T-helper 17 cell (primary cell): Measurements from ENCODE around the gene TMEM220. TPM values are rescaled to one million over a fixed set of nuclear protein-coding genes. Genes with fewer than 3 reads are reported as not detected.
A peak's percentile ranks its signal among the peaks of the same experiment; 100 is the strongest.
"Not testable (repeated sequence)": the region's sequence is repeated elsewhere in the genome, so short reads cannot be mapped to it uniquely, and the experiment has no call there.

Experiments
- ATAC-seq: fragments of 150-1000 bp; cut with Tn5 transposase; 2 replicates; pipeline ENCODE4 v1.10.0; 2021; ENCODE audit warnings: mild to moderate bottlenecking, moderate library complexity
- DNase-seq, 3 donors: peaks; one replicate each; pipeline versions ENCODE4 v3.0.0 to v3.0.0-alpha.2; 2020 to 2021
- H3K9me3 ChIP-seq: one replicate; pipeline ENCODE4 v1.7.0; 2013; ENCODE audit warnings: low read length, mild to moderate bottlenecking; ENCODE audit not compliant: control insufficient read depth, poor library complexity, severe bottlenecking
- H3K27ac Mint-ChIP-seq: one replicate; pipeline ENCODE4 v1.8.0; 2022; ENCODE audit warnings: mild to moderate bottlenecking, moderate library complexity, mixed read lengths
- H3K27me3 Mint-ChIP-seq: one replicate; pipeline ENCODE4 v1.8.0; 2022; ENCODE audit warnings: mixed read lengths
- H3K36me3 Mint-ChIP-seq: one replicate; pipeline ENCODE4 v1.8.0; 2022; ENCODE audit warnings: low read depth, mixed read lengths
- H3K4me1 Mint-ChIP-seq: one replicate; pipeline ENCODE4 v1.8.0; 2022; ENCODE audit warnings: mild to moderate bottlenecking, mixed read lengths
- H3K4me3 Mint-ChIP-seq: one replicate; pipeline ENCODE4 v1.8.0; 2022; ENCODE audit warnings: mild to moderate bottlenecking, moderate library complexity, mixed read lengths
- total RNA-seq, 4 donors: library from RNA in 2 of 4; stranded (reverse) in 2 of 4; gene quantifications; one replicate each; pipeline ENCODE4 v1.2.3 and lab custom pipeline; 2022 to 2026

TMEM220 gene
- total RNA-seq, 2 donors from 2014 or later, result 0.77 to 0.81 TPM

- not testable (repeated sequence) for H3K36me3 Mint-ChIP-seq, H3K4me3 Mint-ChIP-seq, H3K27ac Mint-ChIP-seq, ATAC-seq, H3K9me3 ChIP-seq, DNase-seq
- Mint-ChIP-seq H3K27me3 (peaks cover 18% of the 10 kb centered on the region), H3K4me1 (peaks cover 15% of the 10 kb centered on the region)
Measured at GRCh38 chr17:10732121-10732520, 2.3 kb upstream of the TMEM220 start.

- no peaks in the 10 kb centered on the region for H3K9me3 ChIP-seq
- H3K27me3 Mint-ChIP-seq, result peaks cover 16% of the 10 kb centered on the region
- DNase-seq (no peak), ATAC-seq (no peak)
- peaks cover 13% of the 10 kb centered on the region for H3K4me1 Mint-ChIP-seq
- H3K27ac Mint-ChIP-seq, result no peak overlapping the region
- H3K4me3 Mint-ChIP-seq, result peak overlapping the region; percentile 88
- H3K36me3 Mint-ChIP-seq, result peaks cover 4% of the 10 kb centered on the region
Measured at GRCh38 chr17:10731408-10731879, 1.6 kb upstream of the TMEM220 start.

- H3K4me1 Mint-ChIP-seq, result peaks cover 13% of the 10 kb centered on the region
- not testable (repeated sequence) for H3K36me3 Mint-ChIP-seq, H3K9me3 ChIP-seq, ATAC-seq, DNase-seq
- peak overlapping the region; percentile 63 for H3K27ac Mint-ChIP-seq
- H3K4me3 Mint-ChIP-seq, result peak overlapping the region; percentile 88
- peaks cover 15% of the 10 kb centered on the region for H3K27me3 Mint-ChIP-seq
Measured at GRCh38 chr17:10730247-10730646, 424 bp upstream of the TMEM220 start.

- Mint-ChIP-seq H3K27ac (no peak overlapping the region), H3K4me3 (no peak overlapping the region), H3K27me3 (peaks cover 5% of the 10 kb centered on the region)
Measured at GRCh38 chr17:10728331-10728892, 1.4 kb downstream of the TMEM220 start.

GRCh38 chr17:10727192-10727591, 2.6 kb downstream of the TMEM220 start:
- no peaks in the 10 kb centered on the region for H3K27me3 Mint-ChIP-seq
- no peak overlapping the region for H3K27ac Mint-ChIP-seq
- H3K4me3 Mint-ChIP-seq, result no peak overlapping the region
- peaks cover 13% of the 10 kb centered on the region for H3K4me1 Mint-ChIP-seq
- ATAC-seq (no peak), DNase-seq (no peak)
- no peaks in the 10 kb centered on the region for H3K36me3 Mint-ChIP-seq
- no peaks in the 10 kb centered on the region for H3K9me3 ChIP-seq

More at GRCh38 chr17:10728331-10728892, 1.4 kb downstream of the TMEM220 start:
- peaks cover 13% of the 10 kb centered on the region for H3K4me1 Mint-ChIP-seq
- H3K9me3 ChIP-seq, result no peaks in the 10 kb centered on the region
- H3K36me3 Mint-ChIP-seq, result no peaks in the 10 kb centered on the region
- DNase-seq (no peak), ATAC-seq (no peak)

GRCh38 chr17:10726196-10726595, 3.6 kb downstream of the TMEM220 start:
- no peaks in the 10 kb centered on the region for H3K27me3 Mint-ChIP-seq
- no peak overlapping the region for H3K4me3 Mint-ChIP-seq
- ATAC-seq (no peak), DNase-seq (no peak)
- no peaks in the 10 kb centered on the region for H3K9me3 ChIP-seq
- H3K27ac Mint-ChIP-seq, result no peak overlapping the region
- peaks cover 13% of the 10 kb centered on the region for H3K4me1 Mint-ChIP-seq
- H3K36me3 Mint-ChIP-seq, result no peaks in the 10 kb centered on the region

GRCh38 chr17:10725262-10725661, 4.6 kb downstream of the TMEM220 start:
- H3K9me3 ChIP-seq, result no peaks in the 10 kb centered on the region
- no peaks in the 10 kb centered on the region for H3K27me3 Mint-ChIP-seq
- H3K36me3 Mint-ChIP-seq, result no peaks in the 10 kb centered on the region
- no peak overlapping the region for H3K27ac Mint-ChIP-seq
- ATAC-seq (no peak), DNase-seq (no peak)
- no peak overlapping the region for H3K4me3 Mint-ChIP-seq
- H3K4me1 Mint-ChIP-seq, result peaks cover 6% of the 10 kb centered on the region

- H3K9me3 ChIP-seq, result no peaks in the 10 kb centered on the region
- Mint-ChIP-seq H3K36me3 (no peaks in the 10 kb centered on the region), H3K4me3 (no peak overlapping the region), H3K4me1 (peaks cover 2% of the 10 kb centered on the region), H3K27ac (no peak overlapping the region), H3K27me3 (no peaks in the 10 kb centered on the region)
- DNase-seq (no peak), ATAC-seq (no peak)
Measured at GRCh38 chr17:10724546-10725195, 5.2 kb downstream of the TMEM220 start.

GRCh38 chr17:10718547-10718946, 11.3 kb downstream of the TMEM220 start:
- Mint-ChIP-seq H3K4me1 (peaks cover 4% of the 10 kb centered on the region), H3K36me3 (no peaks in the 10 kb centered on the region), H3K27ac (peak overlapping the region; percentile 24), H3K4me3 (no peak overlapping the region), H3K27me3 (no peaks in the 10 kb centered on the region)
- no peak for ATAC-seq
- no peaks in the 10 kb centered on the region for H3K9me3 ChIP-seq
- no peak for DNase-seq

- DNase-seq (no peak), ATAC-seq (no peak)
- Mint-ChIP-seq H3K4me3 (no peak overlapping the region), H3K27me3 (no peaks in the 10 kb centered on the region), H3K36me3 (peaks cover 2% of the 10 kb centered on the region), H3K27ac (peak overlapping the region; percentile 24), H3K4me1 (peaks cover 4% of the 10 kb centered on the region)
- H3K9me3 ChIP-seq, result no peaks in the 10 kb centered on the region
Measured at GRCh38 chr17:10716218-10716617, 13.6 kb downstream of the TMEM220 start.

- Mint-ChIP-seq H3K27ac (no peak overlapping the region), H3K36me3 (peaks cover 6% of the 10 kb centered on the region), H3K27me3 (no peaks in the 10 kb centered on the region), H3K4me1 (peaks cover 10% of the 10 kb centered on the region), H3K4me3 (no peak overlapping the region)
- no peak for ATAC-seq
- DNase-seq, result no peak
- no peaks in the 10 kb centered on the region for H3K9me3 ChIP-seq
Measured at GRCh38 chr17:10713318-10713717, 16.5 kb downstream of the TMEM220 start.

- DNase-seq, result no peak
- no peak for ATAC-seq
- Mint-ChIP-seq H3K27ac (peak overlapping the region; percentile 77), H3K36me3 (peaks cover 12% of the 10 kb centered on the region), H3K27me3 (no peaks in the 10 kb centered on the region), H3K4me1 (peaks cover 35% of the 10 kb centered on the region), H3K4me3 (peak overlapping the region; percentile 63)
- no peaks in the 10 kb centered on the region for H3K9me3 ChIP-seq
Measured at GRCh38 chr17:10705727-10706126, 24.1 kb downstream of the TMEM220 start.

GRCh38 chr17:10702574-10702973, 27.2 kb downstream of the TMEM220 start:
- H3K4me1 Mint-ChIP-seq, result peaks cover 44% of the 10 kb centered on the region
- H3K27ac Mint-ChIP-seq, result peak overlapping the region; percentile 85
- no peaks in the 10 kb centered on the region for H3K9me3 ChIP-seq
- DNase-seq (no peak), ATAC-seq (no peak)
- peaks cover 8% of the 10 kb centered on the region for H3K36me3 Mint-ChIP-seq
- no peaks in the 10 kb centered on the region for H3K27me3 Mint-ChIP-seq
- peak overlapping the region; percentile 25 for H3K4me3 Mint-ChIP-seq

- peak; percentile 23 for ATAC-seq
- Mint-ChIP-seq H3K36me3 (no peaks in the 10 kb centered on the region), H3K4me1 (peaks cover 42% of the 10 kb centered on the region), H3K27me3 (no peaks in the 10 kb centered on the region), H3K4me3 (peak overlapping the region; percentile 80), H3K27ac (peak overlapping the region; percentile 94)
- no peaks in the 10 kb centered on the region for H3K9me3 ChIP-seq
- no peak for DNase-seq
Measured at GRCh38 chr17:10699856-10700255, 30.0 kb downstream of the TMEM220 start.
